HepG2 (cell line): ENCODE results near the gene DDX59. TPM values are rescaled to one million over a fixed set of nuclear protein-coding genes. Genes with fewer than 3 reads are reported as not detected.

Experiments
- GABPB1 ChIP-seq: IDR thresholded peaks from 2 replicates; pipeline ENCODE4 v1.6.1; 2016; ENCODE audit warnings: mild to moderate bottlenecking, missing genetic modification reagents, moderate library complexity, missing compliant biosample characterization
- GATAD2A ChIP-seq: IDR thresholded peaks from 2 replicates; pipeline ENCODE4 v1.6.1; 2016
- KLF12 ChIP-seq: sonication (generic); formaldehyde crosslinking; IDR thresholded peaks from 2 replicates; pipeline ENCODE4 v1.4.0; 2020; ENCODE audit warnings: missing genetic modification reagents, borderline replicate concordance
- LCORL ChIP-seq, 2 experiments: fragments of 450-650 bp in 1 of 2; sonication (generic) in 1 of 2; formaldehyde crosslinking in 1 of 2; IDR thresholded peaks; 2 replicates each; pipeline versions ENCODE4 v1.5.0 to v1.6.1; 2017 to 2020; ENCODE audit warnings: antibody characterized with exemption in 1 of 2, missing genetic modification reagents in 1 of 2
- MZF1 ChIP-seq: sonication (generic); formaldehyde crosslinking; IDR thresholded peaks from 2 replicates; pipeline ENCODE4 v1.8.1; 2023; ENCODE audit warnings: mild to moderate bottlenecking, missing genetic modification reagents, borderline replicate concordance
- PHF21A ChIP-seq: sonication (generic); formaldehyde crosslinking; IDR thresholded peaks from 2 replicates; pipeline ENCODE4 v1.5.0; 2020; ENCODE audit warnings: mild to moderate bottlenecking, missing genetic modification reagents
- SYNCRIP ChIP-seq: fragments of 200-400 bp; formaldehyde crosslinking; IDR thresholded peaks from 2 replicates; pipeline ENCODE4 v1.6.1; 2018; ENCODE audit warnings: mild to moderate bottlenecking, low read depth, low read length; ENCODE audit not compliant: insufficient read depth
- ZFP36L2 ChIP-seq: sonication (generic); formaldehyde crosslinking; IDR thresholded peaks from 2 replicates; pipeline ENCODE4 v1.4.0; 2020; ENCODE audit warnings: missing genetic modification reagents
- ZNF138 ChIP-seq: sonication (generic); formaldehyde crosslinking; IDR thresholded peaks from 2 replicates; pipeline ENCODE4 v1.5.0; 2020; ENCODE audit warnings: mild to moderate bottlenecking, low read depth, missing genetic modification reagents
- ZNF790 ChIP-seq: sonication (generic); formaldehyde crosslinking; IDR thresholded peaks from 2 replicates; pipeline ENCODE4 v1.8.0; 2022; ENCODE audit warnings: missing genetic modification reagents, mild to moderate bottlenecking, borderline replicate concordance
- ZNF891 ChIP-seq: sonication (generic); formaldehyde crosslinking; IDR thresholded peaks from 2 replicates; pipeline ENCODE4 v1.5.0; 2020; ENCODE audit warnings: mild to moderate bottlenecking, missing genetic modification reagents
- polyA plus RNA-seq, 8 experiments: library from polyadenylated mRNA; depleted of rRNA in 3 of 8; stranded (reverse) in 7 of 8; unstranded in 1 of 8; fragments of >200 nt; fragmentation: Illumina TruSeq in 4 of 8; extraction: Trizol in 4 of 8; gene quantifications; 2 replicates each; pipeline versions ENCODE4 v1.2.1 to v1.2.3, GENCODE V29; 2011 to 2016; ENCODE audit warnings: low read depth in 4 of 8, missing spikeins in 1 of 8, mixed read lengths in 1 of 8; ENCODE audit not compliant: insufficient read depth in 1 of 8
- total RNA-seq, 5 experiments: library from RNA; depleted of rRNA; stranded (reverse); fragments of >200 nt; fragmentation: Illumina TruSeq; extraction: Trizol; gene quantifications; 2 replicates each; pipeline ENCODE4 v1.2.3, GENCODE V29; 2016; ENCODE audit warnings: low read depth in 1 of 5
- TF ChIP-seq, protein P1 (sequence below): IDR thresholded peaks from 2 replicates; pipeline ENCODE4 v1.6.1; 2016; ENCODE audit warnings: missing genetic modification reagents, missing compliant biosample characterization
- TF ChIP-seq, protein P2 (sequence below): sonication (generic); formaldehyde crosslinking; IDR thresholded peaks from 2 replicates; pipeline ENCODE4 v1.9.0; 2021; ENCODE audit warnings: missing genetic modification reagents, borderline replicate concordance
- TF ChIP-seq, protein P3 (sequence below): sonication (generic); formaldehyde crosslinking; IDR thresholded peaks from 2 replicates; pipeline ENCODE4 v1.5.0; 2020; ENCODE audit warnings: missing genetic modification reagents
- TF ChIP-seq, protein P4 (sequence below): sonication (generic); formaldehyde crosslinking; IDR thresholded peaks from 2 replicates; pipeline ENCODE4 v1.9.0; 2021; ENCODE audit warnings: missing genetic modification reagents, mild to moderate bottlenecking, borderline replicate concordance
- TF ChIP-seq, protein P5 (sequence below): sonication (generic); formaldehyde crosslinking; IDR thresholded peaks from 2 replicates; pipeline ENCODE4 v1.8.0; 2022; ENCODE audit warnings: missing genetic modification reagents, mild to moderate bottlenecking, inconsistent platforms, borderline replicate concordance
- TF ChIP-seq, protein P6 (sequence below): sonication (generic); formaldehyde crosslinking; IDR thresholded peaks from 2 replicates; pipeline ENCODE4 v1.5.0; 2020; ENCODE audit warnings: missing genetic modification reagents
- TF ChIP-seq, protein P7 (sequence below): sonication (generic); formaldehyde crosslinking; IDR thresholded peaks from 2 replicates; pipeline ENCODE4 v1.8.0; 2022; ENCODE audit warnings: mild to moderate bottlenecking, missing genetic modification reagents; ENCODE audit not compliant: insufficient replicate concordance

The DDX59 gene
- total and polyA plus RNA-seq, 2 of the 13 experiments (the other 11 are each of a cell fraction or from before 2014, with no cell fraction given), result 12.1 to 14.8 TPM

DNA sequence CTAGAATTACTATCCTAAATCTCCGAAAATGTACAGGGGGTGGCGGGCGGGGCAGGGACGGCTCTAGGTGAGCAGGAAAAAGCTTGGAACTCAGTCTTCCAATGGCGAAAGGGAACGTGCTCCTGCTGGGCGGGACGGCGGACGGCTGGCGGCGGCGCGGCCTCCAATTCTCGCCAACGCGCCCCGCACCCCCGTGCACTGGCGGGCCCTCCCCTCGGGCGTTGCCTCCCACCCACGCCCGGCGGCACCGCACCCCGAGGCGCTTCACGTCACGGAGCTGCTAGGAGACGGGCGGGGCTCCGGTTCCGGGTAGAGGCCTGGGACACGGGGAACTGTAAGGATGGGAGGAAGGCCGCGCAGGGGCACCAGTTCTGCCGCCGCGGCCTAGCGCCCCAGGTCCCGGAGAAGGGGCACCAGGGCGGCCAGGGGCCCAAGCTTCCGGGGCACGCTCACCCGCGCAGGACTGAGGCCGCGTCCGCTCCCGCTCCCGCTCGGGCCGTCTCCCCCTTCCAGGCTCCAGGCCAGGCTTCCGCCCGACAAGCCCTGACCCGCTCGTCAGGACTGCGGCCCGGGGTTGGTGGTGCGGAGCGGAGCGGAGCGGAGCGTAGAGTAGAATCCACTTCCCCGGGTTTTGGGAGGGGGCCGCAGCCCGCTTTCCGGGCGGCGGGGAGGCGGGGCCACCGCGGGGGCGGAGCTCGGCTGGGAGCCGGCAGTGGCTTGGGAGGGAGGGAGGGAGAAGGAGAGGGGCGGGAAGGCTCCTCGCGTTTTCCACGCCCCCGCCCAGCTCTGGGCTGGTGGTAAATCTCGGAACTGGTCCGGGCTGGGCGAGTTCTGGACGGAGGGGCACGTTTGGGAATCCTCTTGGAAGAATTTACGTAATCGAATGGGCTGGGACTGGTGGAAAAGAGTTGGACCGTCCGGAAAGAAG, at the start of gene DDX59 (continued):
- TF ChIP-seq, protein P1, sequence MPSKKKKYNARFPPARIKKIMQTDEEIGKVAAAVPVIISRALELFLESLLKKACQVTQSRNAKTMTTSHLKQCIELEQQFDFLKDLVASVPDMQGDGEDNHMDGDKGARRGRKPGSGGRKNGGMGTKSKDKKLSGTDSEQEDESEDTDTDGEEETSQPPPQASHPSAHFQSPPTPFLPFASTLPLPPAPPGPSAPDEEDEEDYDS (CRISPR knock-in tag), result peak; percentile 46; the same call in 1 of the 2 replicates
- TF ChIP-seq ZFP36L2 (CRISPR knock-in tag) (no peak), GATAD2A (CRISPR knock-in tag) (peak; percentile 74; the same call in 1 of the 2 replicates), PHF21A (CRISPR knock-in tag) (peak; percentile 83), ZNF790 (CRISPR knock-in tag) (no peak), ZNF138 (CRISPR knock-in tag) (no peak; the same call in 1 of the 2 replicates), MZF1 (CRISPR knock-in tag) (no peak), LCORL (IDR thresholded peaks at IDR 0.05) (peak; percentile 61; the same call in 1 of the 2 replicates), LCORL (CRISPR knock-in tag; IDR thresholded peaks at IDR 0.05) (peak; percentile 83), ZNF891 (CRISPR knock-in tag) (peak; percentile 78; the same call in 1 of the 2 replicates), KLF12 (CRISPR knock-in tag) (peak; percentile 69; the same call in 1 of the 2 replicates), GABPB1 (CRISPR knock-in tag) (peak; percentile 91), SYNCRIP (no peak)
- TF ChIP-seq, protein P2, sequence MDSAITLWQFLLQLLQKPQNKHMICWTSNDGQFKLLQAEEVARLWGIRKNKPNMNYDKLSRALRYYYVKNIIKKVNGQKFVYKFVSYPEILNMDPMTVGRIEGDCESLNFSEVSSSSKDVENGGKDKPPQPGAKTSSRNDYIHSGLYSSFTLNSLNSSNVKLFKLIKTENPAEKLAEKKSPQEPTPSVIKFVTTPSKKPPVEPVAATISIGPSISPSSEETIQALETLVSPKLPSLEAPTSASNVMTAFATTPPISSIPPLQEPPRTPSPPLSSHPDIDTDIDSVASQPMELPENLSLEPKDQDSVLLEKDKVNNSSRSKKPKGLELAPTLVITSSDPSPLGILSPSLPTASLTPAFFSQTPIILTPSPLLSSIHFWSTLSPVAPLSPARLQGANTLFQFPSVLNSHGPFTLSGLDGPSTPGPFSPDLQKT, result no peak
- TF ChIP-seq, protein P3, sequence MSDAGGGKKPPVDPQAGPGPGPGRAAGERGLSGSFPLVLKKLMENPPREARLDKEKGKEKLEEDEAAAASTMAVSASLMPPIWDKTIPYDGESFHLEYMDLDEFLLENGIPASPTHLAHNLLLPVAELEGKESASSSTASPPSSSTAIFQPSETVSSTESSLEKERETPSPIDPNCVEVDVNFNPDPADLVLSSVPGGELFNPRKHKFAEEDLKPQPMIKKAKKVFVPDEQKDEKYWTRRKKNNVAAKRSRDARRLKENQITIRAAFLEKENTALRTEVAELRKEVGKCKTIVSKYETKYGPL (CRISPR knock-in tag), result no peak; the same call in none of the 2 replicates
- TF ChIP-seq, protein P4, sequence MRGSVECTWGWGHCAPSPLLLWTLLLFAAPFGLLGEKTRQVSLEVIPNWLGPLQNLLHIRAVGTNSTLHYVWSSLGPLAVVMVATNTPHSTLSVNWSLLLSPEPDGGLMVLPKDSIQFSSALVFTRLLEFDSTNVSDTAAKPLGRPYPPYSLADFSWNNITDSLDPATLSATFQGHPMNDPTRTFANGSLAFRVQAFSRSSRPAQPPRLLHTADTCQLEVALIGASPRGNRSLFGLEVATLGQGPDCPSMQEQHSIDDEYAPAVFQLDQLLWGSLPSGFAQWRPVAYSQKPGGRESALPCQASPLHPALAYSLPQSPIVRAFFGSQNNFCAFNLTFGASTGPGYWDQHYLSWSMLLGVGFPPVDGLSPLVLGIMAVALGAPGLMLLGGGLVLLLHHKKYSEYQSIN, result no peak
- TF ChIP-seq, protein P5, sequence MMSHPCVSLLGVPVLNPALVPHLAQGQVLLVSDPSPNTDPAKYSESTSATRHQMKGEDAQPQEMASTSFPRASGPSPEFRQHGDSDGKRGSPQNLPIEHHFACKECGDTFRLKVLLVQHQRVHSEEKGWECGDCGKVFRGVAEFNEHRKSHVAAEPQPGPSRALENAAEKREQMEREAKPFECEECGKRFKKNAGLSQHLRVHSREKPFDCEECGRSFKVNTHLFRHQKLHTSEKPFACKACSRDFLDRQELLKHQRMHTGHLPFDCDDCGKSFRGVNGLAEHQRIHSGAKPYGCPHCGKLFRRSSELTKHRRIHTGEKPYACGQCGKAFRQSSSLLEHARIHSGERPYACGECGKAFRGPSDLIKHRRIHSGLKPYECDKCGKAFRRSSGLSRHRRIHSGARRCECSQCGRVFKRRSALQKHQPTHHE (CRISPR knock-in tag), result peak; percentile 33
- TF ChIP-seq, protein P6, sequence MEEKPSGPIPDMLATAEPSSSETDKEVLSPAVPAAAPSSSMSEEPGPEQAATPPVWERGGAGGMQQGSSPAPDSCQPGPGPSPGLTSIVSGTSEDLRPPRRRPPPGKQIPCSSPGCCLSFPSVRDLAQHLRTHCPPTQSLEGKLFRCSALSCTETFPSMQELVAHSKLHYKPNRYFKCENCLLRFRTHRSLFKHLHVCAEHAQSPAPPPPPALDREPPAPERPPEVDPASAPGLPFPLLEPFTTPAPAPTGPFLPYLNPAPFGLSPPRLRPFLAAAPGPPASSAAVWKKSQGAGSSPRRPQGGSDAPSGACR (CRISPR knock-in tag), result peak; percentile 71; the same call in 1 of the 2 replicates
- TF ChIP-seq, protein P7, sequence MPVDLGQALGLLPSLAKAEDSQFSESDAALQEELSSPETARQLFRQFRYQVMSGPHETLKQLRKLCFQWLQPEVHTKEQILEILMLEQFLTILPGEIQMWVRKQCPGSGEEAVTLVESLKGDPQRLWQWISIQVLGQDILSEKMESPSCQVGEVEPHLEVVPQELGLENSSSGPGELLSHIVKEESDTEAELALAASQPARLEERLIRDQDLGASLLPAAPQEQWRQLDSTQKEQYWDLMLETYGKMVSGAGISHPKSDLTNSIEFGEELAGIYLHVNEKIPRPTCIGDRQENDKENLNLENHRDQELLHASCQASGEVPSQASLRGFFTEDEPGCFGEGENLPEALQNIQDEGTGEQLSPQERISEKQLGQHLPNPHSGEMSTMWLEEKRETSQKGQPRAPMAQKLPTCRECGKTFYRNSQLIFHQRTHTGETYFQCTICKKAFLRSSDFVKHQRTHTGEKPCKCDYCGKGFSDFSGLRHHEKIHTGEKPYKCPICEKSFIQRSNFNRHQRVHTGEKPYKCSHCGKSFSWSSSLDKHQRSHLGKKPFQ, result no peak
